Hepatocyte (in vitro differentiated cells): Measurements from ENCODE around the gene SCGN. TPM values are rescaled to one million over a fixed set of nuclear protein-coding genes. Genes with fewer than 3 reads are reported as not detected.
A peak's percentile ranks its signal among the peaks of the same experiment; 100 is the strongest.

Source experiments
- DNase-seq: peaks from one replicate; pipeline ENCODE4 v3.0.0-alpha.2; 2016; ENCODE audit warnings: low spot score
- H2AFZ ChIP-seq: fragments of 200-600 bp; sonication (generic); 2 replicates; pipeline ENCODE4 v1.6.0; 2016; ENCODE audit warnings: antibody characterized with exemption, mild to moderate bottlenecking
- H3K27ac ChIP-seq: fragments of 200-600 bp; sonication (generic); 2 replicates; pipeline ENCODE4 v1.5.1; 2016; ENCODE audit warnings: mild to moderate bottlenecking
- H3K27me3 ChIP-seq: fragments of 200-600 bp; sonication (generic); 2 replicates; pipeline ENCODE4 v1.6.1; 2016
- H3K36me3 ChIP-seq: fragments of 200-600 bp; sonication (generic); replicated peaks from 2 replicates; pipeline ENCODE4 v1.5.1; 2016; ENCODE audit warnings: low read depth; ENCODE audit not compliant: insufficient read depth
- H3K4me1 ChIP-seq: fragments of 200-600 bp; sonication (generic); 2 replicates; pipeline ENCODE4 v1.5.1; 2016; ENCODE audit warnings: mild to moderate bottlenecking, moderate library complexity; ENCODE audit not compliant: insufficient read depth
- H3K4me2 ChIP-seq: fragments of 200-600 bp; sonication (generic); 2 replicates; pipeline ENCODE4 v1.6.0; 2016
- H3K4me3 ChIP-seq: fragments of 200-600 bp; sonication (generic); 2 replicates; pipeline ENCODE4 v1.5.1; 2016; ENCODE audit warnings: mild to moderate bottlenecking
- H3K79me2 ChIP-seq: fragments of 200-600 bp; sonication (generic); 2 replicates; pipeline ENCODE4 v1.6.0; 2017; ENCODE audit warnings: mild to moderate bottlenecking
- H3K9me2 ChIP-seq: fragments of 200-600 bp; sonication (generic); replicated peaks from 2 replicates; pipeline ENCODE4 v1.6.0; 2017; ENCODE audit warnings: mild to moderate bottlenecking; ENCODE audit not compliant: insufficient read depth
- H3K9me3 ChIP-seq: fragments of 200-600 bp; sonication (generic); 2 replicates; pipeline ENCODE4 v1.5.1; 2016; ENCODE audit warnings: low read depth, mild to moderate bottlenecking
- H4K20me1 ChIP-seq: fragments of 200-600 bp; sonication (generic); 2 replicates; pipeline ENCODE4 v1.6.0; 2016; ENCODE audit warnings: mild to moderate bottlenecking; ENCODE audit not compliant: insufficient read depth, poor library complexity, severe bottlenecking
- EZH2 ChIP-seq: fragments of 200-600 bp; sonication (generic); IDR thresholded peaks from 2 replicates; pipeline ENCODE4 v1.6.1; 2016; ENCODE audit warnings: antibody characterized with exemption, mild to moderate bottlenecking, borderline replicate concordance
- EZH2phosphoT487 ChIP-seq: fragments of 200-600 bp; sonication (generic); IDR thresholded peaks from one replicate; pipeline ENCODE4 v1.6.1; 2018; ENCODE audit warnings: antibody characterized with exemption, mild to moderate bottlenecking, low read depth, moderate library complexity; ENCODE audit not compliant: unreplicated experiment, severe bottlenecking
- WGBS: methylation state at CpG from one replicate; pipeline ENCODE4 v1.1.6; 2016; ENCODE audit warnings: low lambda C conversion rate; ENCODE audit errors: missing lambda C conversion rate; 5-methylcytosine and 5-hydroxymethylcytosine counted together
- polyA plus RNA-seq: library from polyadenylated mRNA; unstranded; fragments of >200 nt; fragmentation: Nextera tagmentation; extraction: Ambion mirVana; gene quantifications from 2 replicates; pipeline ENCODE4 v1.2.1, GENCODE V29; 2016
- total RNA-seq: library from RNA; depleted of rRNA; stranded (reverse); fragments of >200 nt; gene quantifications from 2 replicates; pipeline ENCODE4 v1.2.3, GENCODE V29; 2014
- TF ChIP-seq, protein P1 (sequence below): fragments of 200-600 bp; sonication (generic); IDR thresholded peaks from 2 replicates; pipeline ENCODE4 v1.5.1; 2016; ENCODE audit warnings: antibody characterized with exemption, mild to moderate bottlenecking; ENCODE audit not compliant: poor library complexity

SCGN gene
- total and polyA plus RNA-seq, 2 experiments from 2014 or later = 14.2 to 25.9 TPM

GRCh38 chr6:25642667-25643328, 9.2 kb upstream of the SCGN start:
- DNase-seq = no peak
- H3K9me3 ChIP-seq = no peaks in the 10 kb centered on the region
- peak overlapping the region; percentile 57 for H3K4me2 ChIP-seq
- 62% methylated on average over 3 of the region's 3 CpGs for WGBS
- H3K36me3 ChIP-seq = no peaks in the 10 kb centered on the region
- no peak for TF ChIP-seq EZH2
- TF ChIP-seq EZH2phosphoT487 = no peak
- TF ChIP-seq, protein P1, sequence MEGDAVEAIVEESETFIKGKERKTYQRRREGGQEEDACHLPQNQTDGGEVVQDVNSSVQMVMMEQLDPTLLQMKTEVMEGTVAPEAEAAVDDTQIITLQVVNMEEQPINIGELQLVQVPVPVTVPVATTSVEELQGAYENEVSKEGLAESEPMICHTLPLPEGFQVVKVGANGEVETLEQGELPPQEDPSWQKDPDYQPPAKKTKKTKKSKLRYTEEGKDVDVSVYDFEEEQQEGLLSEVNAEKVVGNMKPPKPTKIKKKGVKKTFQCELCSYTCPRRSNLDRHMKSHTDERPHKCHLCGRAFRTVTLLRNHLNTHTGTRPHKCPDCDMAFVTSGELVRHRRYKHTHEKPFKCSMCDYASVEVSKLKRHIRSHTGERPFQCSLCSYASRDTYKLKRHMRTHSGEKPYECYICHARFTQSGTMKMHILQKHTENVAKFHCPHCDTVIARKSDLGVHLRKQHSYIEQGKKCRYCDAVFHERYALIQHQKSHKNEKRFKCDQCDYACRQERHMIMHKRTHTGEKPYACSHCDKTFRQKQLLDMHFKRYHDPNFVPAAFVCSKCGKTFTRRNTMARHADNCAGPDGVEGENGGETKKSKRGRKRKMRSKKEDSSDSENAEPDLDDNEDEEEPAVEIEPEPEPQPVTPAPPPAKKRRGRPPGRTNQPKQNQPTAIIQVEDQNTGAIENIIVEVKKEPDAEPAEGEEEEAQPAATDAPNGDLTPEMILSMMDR = no peak
- H3K27ac ChIP-seq = peak overlapping the region; percentile 69
- H3K4me1 ChIP-seq = peaks cover 20% of the 10 kb centered on the region
- no peaks in the 10 kb centered on the region for H3K9me2 ChIP-seq
- H4K20me1 ChIP-seq = no peaks in the 10 kb centered on the region
- no peaks in the 10 kb centered on the region for H3K27me3 ChIP-seq
- H2AFZ ChIP-seq = no peak overlapping the region
- no peaks in the 10 kb centered on the region for H3K79me2 ChIP-seq
- H3K4me3 ChIP-seq = no peak overlapping the region

DNA sequence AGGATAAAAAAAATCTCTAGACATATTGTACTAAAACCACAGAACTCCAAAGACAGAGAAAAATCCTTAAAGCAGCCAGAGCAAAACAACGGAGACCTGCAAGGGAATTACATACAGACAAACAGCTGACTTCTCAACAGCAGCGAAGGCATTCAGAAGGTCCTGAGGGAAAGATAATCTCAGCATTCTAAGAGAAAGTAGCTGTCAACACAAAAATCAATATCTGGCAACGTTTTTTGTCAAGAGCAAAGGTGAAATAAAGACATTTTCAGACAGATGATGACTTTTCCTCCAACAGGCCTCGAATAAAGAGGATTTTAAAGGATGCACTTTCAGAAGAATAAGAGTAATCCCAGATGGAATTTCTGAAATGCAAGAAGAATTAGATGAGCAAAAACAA, 6.1 kb upstream of the SCGN start:
- H3K9me2 ChIP-seq = no peaks in the 10 kb centered on the region
- H3K9me3 ChIP-seq = no peaks in the 10 kb centered on the region
- no peak overlapping the region for H3K4me2 ChIP-seq
- no peaks in the 10 kb centered on the region for H3K27me3 ChIP-seq
- H4K20me1 ChIP-seq = no peaks in the 10 kb centered on the region
- H2AFZ ChIP-seq = no peak overlapping the region
- 60% methylated on average over 4 of the region's 4 CpGs for WGBS
- TF ChIP-seq, protein P1 = no peak
- no peak for TF ChIP-seq EZH2
- TF ChIP-seq EZH2phosphoT487 = no peak
- H3K4me3 ChIP-seq = no peak overlapping the region
- no peaks in the 10 kb centered on the region for H3K79me2 ChIP-seq
- no peaks in the 10 kb centered on the region for H3K36me3 ChIP-seq
- H3K27ac ChIP-seq = no peak overlapping the region
- peaks cover 9% of the 10 kb centered on the region for H3K4me1 ChIP-seq
- no peak for DNase-seq

DNA sequence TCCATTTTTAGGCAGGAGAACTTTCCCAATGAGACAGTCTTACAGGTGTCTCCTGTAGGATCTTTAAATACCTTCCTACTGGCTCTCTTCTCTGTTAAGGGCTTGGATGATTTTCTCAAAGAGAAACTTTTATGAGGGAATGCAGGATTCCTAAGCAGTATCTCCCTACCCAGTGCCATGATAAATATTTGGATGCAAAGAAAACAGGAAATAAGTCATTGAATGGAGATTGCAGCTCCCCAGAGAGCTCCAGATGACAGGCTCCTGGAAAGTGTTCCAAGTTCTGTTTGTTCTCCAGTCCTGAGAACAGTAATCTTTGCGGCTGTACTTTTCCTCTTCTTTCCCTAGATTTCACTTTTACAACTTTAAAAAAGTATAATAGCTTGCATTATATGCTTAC, 2.4 kb upstream of the SCGN start:
- Histone ChIP-seq H3K4me2 (no peak overlapping the region), H3K9me2 (no peaks in the 10 kb centered on the region), H3K27ac (no peak overlapping the region), H4K20me1 (no peaks in the 10 kb centered on the region), H3K36me3 (no peaks in the 10 kb centered on the region), H3K9me3 (no peaks in the 10 kb centered on the region), H3K4me1 (peaks cover 5% of the 10 kb centered on the region), H3K4me3 (no peak overlapping the region), H3K27me3 (peaks cover 4% of the 10 kb centered on the region), H2AFZ (no peak overlapping the region), H3K79me2 (no peaks in the 10 kb centered on the region)
- no peak for TF ChIP-seq EZH2
- TF ChIP-seq EZH2phosphoT487 = no peak
- TF ChIP-seq, protein P1 = no peak
- WGBS = 33% methylated on average over 1 of the region's 1 CpG
- DNase-seq = no peak

DNA sequence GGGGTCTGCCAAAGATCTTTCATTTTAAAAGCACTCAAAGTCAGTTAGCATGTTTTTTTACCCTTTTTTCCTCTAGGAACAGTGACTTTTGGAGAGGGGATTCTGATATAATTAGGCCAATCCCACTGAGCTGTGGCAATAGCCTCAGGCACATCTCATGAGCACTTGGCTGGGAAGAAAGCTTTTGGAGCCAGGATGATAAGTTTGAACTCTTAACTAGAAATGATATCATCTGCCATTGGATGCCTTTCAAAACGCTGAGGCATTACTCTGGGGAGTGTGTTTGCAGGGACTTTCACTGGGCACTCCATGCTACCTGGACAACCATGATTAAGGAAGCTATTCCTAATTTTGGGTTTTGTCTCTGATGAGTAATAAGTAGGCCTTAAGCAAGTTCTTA, 3.7 kb downstream of the SCGN start:
- Histone ChIP-seq H2AFZ (no peak overlapping the region), H3K27me3 (peaks cover 4% of the 10 kb centered on the region), H3K4me1 (peaks cover 17% of the 10 kb centered on the region), H3K9me2 (no peaks in the 10 kb centered on the region), H3K4me3 (no peak overlapping the region), H4K20me1 (no peaks in the 10 kb centered on the region), H3K27ac (no peak overlapping the region), H3K4me2 (no peak overlapping the region), H3K9me3 (no peaks in the 10 kb centered on the region), H3K36me3 (no peaks in the 10 kb centered on the region), H3K79me2 (no peaks in the 10 kb centered on the region)
- no peak for DNase-seq
- 62% methylated on average over 1 of the region's 1 CpG for WGBS
- TF ChIP-seq, protein P1 = no peak
- no peak for TF ChIP-seq EZH2
- TF ChIP-seq EZH2phosphoT487 = no peak
